Stimulated activated CD4-positive, alpha-beta T cell treated with anti-CD3 and anti-CD28 coated beads, Interleukin-4, amount 100 ng/mL, for 1 hour (primary cell): Measurements from ENCODE around the gene COL9A1.
"Not testable (repeated sequence)": the region's sequence is repeated elsewhere in the genome, so short reads cannot be mapped to it uniquely, and the experiment has no call there.

Source experiments
- DNase-seq: peaks from one replicate; pipeline ENCODE4 v3.0.0-alpha.2; 2020

The COL9A1 gene

DNA sequence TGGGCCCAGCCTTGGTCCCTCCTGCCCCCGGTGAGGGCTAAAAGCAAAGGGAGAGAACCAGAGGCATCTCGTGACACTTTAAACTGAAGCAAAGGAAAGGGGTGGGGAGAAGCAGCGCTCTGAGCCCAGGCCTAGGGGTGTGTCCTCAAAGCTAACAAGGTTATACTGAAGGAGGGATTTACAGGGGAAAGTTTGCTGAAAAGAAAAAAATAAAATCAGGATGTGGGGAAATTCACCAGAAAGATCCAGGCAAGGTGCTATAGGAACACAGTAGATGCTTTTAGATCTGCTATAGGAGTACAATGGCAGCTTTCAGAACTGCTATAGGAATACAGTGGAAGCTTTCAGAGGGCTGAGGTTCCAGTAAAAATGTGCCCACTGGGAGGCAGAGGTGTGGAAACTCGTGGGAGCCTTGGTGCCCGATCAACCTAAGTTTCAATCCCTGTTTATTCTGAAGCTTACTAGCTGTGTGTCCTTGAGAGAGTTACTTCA, at the start of gene COL9A1:
COL9A1 (minus strand) TSS at position 51 of the 492 bp plus-strand sequence. CDS start 160 bp downstream, outside the sequence.
- no peak for DNase-seq

DNA sequence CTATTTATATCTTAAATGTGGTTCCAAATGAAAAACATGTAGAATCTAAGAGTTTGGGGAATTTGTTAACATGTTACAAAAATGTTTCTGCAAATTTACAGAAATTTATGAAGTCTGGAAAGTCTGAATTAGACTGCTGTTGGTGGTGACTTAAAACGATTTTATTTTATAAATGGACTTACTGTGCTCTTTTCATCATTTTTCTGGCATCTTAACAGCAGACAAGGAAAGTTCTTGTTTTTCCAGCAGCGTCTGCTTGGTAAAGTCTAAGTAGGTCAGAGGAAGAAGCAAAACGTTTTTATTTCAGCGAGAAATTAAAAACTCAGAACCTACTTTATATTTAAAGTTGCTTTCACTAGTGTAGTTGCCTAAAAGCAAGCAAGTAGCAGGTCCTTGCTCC, 48.6 kb upstream of the COL9A1 start:
- DNase-seq = no peak

DNA sequence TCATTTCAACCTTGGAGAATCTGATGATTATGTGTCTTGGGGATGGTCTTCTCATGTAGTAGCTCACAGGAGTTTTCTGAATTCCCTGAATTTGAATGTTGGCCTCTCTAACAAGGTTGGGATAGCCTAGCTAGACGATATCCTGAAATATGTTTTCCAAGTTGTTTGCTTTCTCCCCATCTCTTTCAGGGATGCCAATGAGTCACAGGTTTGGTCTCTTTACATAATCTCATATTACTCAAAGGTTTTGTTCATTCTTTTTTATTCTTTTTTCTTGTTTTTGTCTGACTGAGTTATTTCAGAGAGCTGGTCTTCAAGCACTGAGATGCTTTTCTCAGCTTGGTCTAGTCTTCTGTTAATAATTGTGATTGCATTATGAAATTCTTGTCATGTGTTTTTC, 42.7 kb upstream of the COL9A1 start:
- no peak for DNase-seq

DNA sequence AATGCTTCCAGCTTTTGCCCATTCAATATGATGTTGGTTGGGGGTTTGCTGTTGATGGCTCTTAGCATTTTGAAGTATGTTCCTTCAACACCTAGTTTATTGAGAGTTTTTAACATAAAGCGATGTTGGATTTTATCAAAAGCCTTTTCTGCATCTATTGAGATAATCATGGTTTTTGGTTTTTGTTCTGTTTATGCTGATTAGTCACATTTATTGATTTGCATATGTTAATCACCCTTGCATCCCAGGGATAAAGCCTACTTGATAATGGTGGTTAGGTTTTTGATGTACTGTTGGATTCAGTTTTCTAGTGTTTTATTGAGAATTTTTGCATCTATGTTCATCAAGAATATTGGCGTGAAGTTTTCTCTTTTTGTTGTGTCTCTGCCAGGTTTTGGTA, 40.4 kb upstream of the COL9A1 start:
- DNase-seq = no peak

DNA sequence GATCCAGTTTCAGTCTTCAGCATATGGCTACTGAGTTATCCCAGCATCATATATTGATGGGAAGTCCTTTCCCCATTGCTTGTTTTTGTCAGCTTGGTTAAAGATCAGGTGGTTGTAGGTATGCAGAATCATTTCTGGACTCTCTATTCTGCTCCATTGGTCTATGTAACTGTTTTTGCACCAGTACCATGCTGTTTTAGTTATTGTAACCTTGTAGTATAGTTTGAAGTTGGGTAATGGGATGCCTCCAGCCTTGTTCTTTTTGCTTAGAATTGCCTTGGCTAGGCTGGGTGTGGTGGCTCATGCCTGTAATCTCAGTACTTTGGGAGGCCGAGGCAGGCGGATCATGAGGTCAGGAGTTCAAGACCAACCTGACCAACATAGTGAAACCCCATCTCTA, 36.9 kb upstream of the COL9A1 start:
- not testable (repeated sequence) for DNase-seq

DNA sequence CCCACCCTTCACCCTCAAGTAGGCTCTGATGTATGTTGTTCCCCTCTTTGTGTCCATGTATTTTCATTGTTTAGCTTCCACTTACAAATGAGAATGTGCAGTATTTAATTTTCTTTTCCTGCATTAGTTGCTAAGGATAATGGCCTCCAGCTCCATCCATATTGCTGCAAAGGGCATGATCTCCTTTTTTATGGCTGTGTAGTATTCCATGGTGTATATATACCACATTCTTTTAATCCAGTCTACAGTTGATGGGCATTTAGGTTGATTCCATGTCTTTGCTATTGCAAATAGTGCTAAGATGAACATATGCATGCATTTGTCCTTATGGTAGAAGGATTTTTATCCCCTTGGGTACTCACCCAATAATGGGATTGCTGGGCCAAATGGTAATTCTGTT, 35.9 kb upstream of the COL9A1 start:
- no peak for DNase-seq

DNA sequence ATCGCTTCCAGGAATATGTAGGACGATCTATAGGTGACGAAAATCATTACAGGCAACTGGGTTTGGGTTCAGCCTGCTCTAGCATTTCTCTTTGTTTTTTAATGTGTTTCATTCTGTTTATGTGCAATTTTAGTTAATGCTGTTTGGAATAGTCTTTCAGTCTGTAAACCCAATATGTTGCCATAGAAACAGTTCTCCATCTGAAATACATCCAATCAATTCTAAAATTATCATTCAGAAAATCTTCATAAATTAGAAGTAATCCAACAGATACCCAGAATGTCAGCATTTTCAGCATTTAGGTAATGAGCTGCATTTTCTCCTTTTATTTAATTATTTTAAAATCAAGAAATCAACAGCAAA, 34.8 kb upstream of the COL9A1 start:
- DNase-seq = no peak

DNA sequence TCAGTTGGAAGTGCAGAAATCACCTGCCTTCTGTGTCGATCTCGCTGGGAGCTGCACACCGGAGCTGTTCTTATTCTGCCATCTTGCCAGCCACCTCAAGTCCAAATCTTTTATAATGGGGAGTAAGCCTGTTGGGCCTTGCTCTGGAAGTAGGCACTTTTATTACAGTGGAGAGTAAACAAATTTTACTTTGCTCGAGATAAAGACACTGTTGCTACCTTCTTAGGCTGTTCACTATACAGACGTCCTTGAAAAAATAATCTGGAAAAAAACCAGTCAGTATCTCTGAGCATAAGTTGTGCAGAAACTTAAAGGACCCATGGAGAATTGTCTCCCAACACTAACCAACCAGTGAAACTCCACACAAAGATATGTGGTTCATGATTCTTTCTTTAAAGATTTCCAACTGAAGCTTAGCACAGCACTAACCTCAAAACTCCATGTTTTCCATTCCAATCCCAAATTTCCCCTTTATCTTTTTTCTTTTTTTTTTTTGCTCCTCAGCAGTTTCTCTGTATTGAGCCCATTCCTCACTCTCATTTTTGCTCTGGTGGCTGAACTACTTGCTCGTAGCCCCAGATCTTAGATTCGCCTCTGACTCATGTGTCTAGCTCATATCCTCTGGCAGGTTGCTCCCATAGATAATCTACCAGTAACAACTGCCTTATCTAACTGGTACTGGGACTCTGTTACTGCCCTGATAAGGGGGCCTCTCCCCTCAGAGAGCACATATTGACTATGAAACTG, 34.3 kb upstream of the COL9A1 start:
- no peak for DNase-seq

DNA sequence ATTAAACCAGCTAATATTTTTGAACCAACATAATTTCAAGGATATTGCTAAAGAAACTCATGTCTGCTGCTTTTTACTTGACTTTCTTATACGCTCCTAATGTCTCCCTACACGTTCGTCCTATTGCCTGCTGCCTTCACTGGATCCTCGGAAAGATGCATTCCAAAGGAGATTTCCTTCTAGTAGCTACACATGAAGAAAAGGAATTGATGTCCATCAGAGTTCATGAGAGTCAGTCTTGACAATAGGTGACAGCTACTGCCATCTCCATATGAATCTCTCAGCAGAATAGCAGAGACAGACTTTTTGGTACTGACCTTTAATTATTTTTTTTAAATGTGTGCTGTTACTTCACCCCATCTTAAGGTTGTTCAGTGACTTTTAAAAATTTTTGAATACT, 24.2 kb upstream of the COL9A1 start:
- DNase-seq = no peak

DNA sequence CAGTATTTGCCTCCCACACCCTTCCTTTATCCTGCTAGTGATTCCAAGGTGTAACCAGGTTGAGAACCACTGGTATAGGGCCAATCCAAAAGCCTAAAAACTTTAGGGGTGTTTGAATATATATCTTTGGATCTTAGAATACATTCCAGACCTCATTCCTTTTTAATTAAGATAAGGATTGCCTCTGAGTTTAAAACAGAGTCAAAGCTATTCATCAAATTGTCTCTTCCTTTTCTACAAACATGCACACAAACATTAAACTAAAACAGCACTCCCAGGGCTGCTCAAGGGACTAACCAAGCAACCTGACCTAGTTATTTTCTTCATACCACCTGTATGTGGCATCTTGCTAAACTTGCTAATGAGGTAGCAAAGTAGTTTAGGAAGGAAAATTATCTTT, 22.1 kb upstream of the COL9A1 start:
- no peak for DNase-seq

DNA sequence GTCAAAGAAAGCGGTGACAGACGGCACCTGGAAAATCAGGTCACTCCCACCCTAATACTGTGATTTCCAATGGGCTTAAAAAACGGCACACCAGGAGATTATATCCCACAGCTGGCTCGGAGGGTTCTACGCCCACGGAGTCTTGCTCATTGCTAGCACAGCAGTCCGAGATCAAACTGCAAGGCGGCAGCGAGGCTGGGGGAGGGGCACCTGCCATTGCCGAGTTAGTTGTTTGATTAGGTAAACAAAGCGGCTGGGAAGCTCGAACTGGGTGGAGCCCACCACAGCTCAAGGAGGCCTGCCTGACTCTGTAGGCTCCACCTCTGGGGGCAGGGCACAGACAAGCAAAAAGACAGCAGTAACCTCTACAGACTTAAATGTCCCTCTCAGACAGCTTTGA, 14.9 kb upstream of the COL9A1 start:
- DNase-seq = not testable (repeated sequence)

DNA sequence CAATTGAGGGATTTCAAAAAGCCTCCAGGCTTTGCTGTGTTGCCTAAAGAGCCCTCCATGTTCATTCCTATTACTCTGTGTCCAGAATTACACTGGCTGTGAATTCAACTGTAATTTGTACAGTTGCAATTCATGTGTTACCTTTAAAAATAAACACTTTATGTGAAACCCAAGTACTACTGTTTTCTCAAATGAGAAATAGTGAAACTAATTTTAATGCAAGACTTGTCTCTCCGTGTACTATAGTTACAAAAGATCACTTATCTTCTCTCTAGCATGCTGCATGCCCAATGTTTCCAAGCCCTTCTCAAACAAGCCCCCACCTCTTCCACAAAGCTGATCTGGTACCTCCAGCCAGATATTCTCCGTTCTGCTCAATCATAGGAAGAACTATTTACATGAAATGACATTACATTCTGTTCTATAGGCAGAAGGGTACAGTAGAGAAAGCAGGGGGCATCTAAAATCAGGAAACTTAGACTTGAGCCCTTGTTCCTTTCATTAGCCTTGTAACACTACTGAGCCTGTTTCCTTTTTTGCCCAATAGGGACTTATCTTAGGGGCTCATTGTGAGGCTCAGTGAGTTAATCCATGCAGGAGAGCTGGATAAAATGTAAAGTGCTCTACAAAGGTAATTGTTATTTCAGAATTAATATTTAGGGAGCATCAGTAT, 12.3 kb upstream of the COL9A1 start:
- no peak for DNase-seq

DNA sequence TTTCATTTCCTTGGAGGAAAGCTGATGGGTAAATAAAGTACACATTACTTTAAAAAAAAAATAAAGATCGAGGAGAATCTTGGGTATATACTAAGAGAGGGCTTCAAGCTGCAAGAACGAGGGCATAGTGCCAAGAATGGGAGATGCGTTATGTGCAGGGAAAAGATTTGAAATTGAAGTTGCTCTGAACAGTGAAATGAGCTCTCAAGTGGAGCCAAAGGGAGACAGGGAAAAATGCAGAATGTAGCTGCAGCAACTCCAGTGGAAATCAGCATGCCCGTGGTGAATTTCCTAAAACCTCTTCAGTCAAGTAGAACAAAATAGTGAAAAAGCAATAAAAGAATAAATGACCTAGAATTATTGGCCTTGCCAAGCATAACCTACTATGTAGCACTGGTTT, 11.4 kb upstream of the COL9A1 start:
- DNase-seq = no peak

DNA sequence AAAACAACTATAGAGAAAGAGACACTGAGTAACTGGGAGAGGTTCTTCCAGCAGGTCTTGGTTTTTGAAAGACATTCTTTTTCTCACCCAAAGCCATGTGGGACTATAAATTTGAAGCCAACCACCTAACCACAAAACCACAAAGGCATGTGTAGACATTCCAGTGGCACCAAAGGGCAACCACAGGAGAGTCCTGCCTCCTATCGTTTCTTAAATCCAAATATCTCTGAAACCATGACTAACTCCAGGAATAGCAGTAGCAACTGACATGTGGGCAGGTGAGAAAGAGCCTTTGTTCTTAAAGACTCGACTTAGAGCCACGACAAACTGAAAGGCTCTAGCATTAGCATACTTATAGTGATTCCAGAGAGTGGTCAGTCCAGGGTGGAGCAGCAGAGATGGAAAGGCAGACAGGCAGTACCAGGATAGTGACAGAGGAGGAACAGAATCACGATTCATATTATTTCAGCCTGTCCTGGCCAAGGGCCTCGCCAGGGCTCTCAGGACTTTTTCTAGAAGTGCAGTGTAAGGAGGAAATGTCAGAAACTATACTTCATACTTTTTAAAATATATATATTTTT, 9.4 kb upstream of the COL9A1 start:
- DNase-seq = no peak

DNA sequence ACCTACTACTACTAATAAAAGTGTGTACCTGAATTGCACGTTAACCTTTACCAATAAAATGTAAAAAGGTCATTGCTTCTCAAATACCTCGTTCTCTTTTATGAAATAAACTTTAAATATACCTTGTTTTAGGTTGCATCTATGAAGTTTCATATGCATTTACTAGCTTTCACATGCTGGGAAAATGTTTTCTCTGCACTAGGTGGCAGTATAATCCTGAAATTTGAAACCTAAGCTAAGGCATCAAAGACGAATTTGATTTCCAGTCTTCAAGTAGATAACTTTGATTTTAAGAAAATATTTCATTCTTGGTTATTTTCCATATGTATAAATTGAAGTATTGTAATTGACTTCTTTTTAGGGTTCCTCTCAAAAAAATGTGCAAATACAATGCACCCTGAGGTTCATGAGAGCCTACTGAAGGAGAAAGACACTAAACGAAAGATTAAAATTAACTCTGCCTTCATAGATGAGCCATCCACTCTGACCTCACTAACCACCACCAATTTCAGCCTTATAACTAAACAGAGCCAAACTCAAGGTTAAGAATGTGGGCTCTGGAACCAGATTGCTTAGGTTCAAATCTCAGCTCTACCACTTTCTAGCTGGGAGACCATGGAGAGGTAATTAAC, 7.3 kb upstream of the COL9A1 start:
- DNase-seq = no peak

DNA sequence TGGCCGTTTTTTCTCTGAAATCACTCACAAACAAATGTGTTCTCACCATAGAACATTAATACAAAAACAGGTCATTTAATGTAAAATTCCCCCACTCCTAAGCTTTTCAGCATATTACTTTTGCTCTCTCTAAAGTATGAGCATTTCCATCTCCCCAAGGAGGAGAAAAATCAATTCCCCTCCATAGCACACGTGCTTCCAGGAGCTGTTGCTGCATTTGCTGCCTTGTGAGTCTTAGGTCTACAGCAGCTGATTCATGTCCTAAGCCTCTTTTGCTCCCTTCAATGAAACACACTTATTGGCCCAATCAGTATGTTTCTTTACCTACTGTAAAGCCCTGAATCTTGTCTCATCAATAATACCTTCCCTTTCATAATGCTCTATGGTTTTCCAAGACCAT, 6.4 kb upstream of the COL9A1 start:
- no peak for DNase-seq

DNA sequence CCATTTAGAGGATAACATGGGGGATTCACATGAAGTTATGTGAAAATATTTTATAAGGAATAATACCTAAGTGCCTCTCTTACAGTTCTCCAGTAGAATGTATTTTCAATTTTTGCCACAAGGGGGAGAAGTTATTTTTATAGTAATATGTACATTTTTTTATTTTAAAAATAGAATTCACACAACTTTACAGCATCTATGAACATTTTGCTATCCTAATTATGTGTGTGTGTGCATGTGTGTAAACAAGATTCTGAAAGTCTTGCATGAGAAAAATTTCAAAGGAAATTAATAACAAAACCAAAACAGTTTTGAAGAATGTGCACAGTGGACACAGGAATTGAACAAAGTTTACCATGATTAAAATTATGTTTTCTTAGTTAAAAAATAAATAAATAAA, 5.3 kb upstream of the COL9A1 start:
- DNase-seq = not testable (repeated sequence)

DNA sequence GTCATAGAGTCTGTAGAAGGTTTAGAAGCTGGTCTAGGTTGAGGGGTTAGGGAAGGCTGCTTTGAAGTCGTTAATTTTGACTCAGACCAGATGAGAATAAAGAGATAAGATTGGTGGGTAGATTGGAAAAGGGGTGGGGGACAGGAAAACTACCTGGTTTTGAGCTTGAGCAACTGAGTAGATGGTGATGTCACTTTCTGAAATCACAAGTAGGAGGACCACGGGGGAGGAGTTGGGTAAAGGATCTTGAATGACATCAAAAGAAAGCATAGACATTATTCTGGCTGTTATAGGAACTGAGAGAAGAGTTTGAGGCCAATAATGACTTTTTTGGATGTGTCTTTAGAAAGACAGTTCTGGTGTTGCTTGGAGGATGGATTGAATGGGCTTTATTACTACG, 4.1 kb upstream of the COL9A1 start:
- no peak for DNase-seq

DNA sequence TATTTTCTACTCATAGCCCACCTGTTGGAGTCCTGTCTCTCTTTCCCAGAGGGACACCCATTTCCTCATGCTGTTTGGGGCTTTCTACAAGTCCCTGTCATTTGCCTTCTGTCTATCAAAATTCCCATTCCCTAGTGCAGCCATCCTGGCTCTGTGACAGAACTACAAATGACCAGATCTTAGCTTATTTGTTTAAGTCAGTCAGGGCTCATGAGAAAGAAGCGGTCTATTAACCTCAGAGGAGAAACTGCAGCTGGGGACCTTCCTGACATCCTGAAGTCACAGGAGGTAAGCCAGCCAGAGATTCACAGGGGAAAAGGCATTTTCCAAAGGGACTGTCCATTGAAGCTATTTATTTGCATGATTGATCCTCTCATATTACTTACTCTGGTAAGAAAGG, 1.7 kb upstream of the COL9A1 start:
- DNase-seq = no peak

DNA sequence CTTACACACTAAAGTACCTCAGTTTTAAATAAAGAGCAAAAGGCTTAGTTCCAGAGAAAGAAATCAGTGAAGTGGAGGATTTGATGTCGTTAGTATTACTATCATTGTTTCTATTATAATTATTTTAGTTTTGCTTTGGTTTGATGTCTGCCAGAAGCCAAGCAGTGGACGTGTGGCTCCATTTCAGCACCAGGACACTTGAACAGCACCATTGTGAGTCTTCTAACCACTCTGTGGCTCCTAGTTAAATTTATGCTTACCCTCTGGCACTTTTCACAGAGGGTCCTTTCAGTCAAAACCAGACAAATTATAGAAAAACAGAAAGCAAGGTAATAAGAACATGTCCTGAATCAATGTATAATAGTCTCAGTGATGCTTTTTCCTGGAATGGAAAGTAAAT, 3.4 kb downstream of the COL9A1 start:
- DNase-seq = no peak

DNA sequence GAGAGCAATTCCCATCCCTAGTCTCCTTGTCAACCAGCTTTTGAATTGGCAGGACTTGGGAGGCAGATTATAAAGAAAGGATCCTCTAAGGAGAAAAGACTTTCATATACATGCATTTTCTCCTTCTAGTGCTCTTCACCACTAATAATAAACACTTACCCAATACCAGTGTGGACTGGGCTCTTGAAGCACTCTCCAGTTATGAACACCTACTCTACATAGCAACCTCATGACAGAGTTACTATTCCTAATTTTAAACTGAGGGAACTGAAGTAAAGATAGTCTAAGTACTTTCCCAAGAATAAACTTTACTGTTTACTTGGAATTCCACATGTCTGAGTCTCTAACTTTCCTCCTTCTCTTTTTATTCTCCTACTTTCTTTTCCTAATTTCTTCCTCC, 4.8 kb downstream of the COL9A1 start:
- DNase-seq = no peak

DNA sequence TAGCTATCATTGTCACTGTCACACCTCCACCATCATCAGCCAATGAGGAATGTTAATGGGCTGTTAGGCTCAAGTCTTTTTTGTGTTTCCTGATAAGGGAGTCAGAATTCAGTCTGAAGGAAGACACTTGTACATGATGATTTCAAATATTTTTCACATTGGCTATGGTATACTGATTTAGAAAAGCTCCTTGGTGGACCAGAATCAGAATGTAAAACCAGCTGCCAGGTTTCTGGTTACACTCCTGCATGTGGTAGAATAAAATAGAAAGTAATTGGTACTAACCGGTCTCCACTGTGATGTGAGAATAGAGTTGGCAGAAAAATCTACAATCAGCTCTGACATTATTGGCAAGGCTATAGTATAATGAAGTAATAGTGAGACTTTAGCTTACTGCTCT, 10.7 kb downstream of the COL9A1 start:
- DNase-seq = no peak

DNA sequence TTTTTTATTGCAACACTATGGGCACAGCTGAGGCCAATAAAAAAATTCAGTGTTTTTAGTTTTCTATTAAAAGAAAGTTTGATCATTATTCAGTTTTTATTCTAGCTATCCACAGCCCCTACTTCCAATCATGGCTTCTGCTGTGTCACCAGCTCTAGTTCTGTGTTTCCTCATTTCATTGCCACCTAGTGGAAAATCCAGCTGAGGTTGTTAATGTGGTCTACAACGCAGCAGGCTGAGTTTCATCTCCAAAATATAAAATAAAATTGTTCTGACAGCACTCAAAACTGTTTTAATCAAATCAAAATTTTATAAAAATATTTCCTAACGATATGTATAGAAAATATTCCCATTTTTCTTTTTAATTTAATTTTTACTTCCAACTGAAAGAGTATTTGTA, 13.6 kb downstream of the COL9A1 start:
- no peak for DNase-seq

DNA sequence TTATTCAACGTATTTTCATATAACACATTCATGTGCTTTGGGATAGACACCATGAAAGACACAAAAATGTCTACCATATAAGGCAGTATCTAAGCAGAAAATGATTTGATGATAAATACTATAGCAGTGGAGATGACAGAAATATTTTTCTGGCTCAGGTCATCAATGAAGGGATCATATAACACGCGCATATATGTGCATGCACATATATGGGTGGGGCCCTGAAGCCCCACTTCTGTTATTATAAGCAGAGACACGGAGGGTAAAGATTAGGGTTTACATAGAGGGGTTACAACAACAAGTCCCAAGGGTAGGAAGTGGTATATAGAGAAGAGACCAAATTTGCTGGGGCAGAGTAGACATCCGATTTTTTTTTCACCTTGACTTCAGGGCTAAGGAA, 16.0 kb downstream of the COL9A1 start:
- no peak for DNase-seq
